IMR-90 (cell line): ENCODE results near the gene BRSK1. TPM values are rescaled to one million over a fixed set of nuclear protein-coding genes. Genes with fewer than 3 reads are reported as not detected.

Source experiments
- ATAC-seq: fragments of 200-7000 bp; cut with Tn5 transposase; 2 replicates; pipeline ENCODE4 v1.9.1; 2020; ENCODE audit warnings: low read depth, mild to moderate bottlenecking, moderate library complexity
- BruUV-seq: library from RNA; stranded (reverse); fragments of 400-500 nt; replicated peaks from 2 replicates; lab custom pipeline; 2021; lab: Mats Ljungman, UMichigan
- CTCF ChIA-PET: fragments of 300-600 bp; formaldehyde crosslinking; extraction: SDS; loops from one replicate; lab custom pipeline; 2021; ENCODE audit warnings: antibody characterized with exemption; lab: Yijun Ruan, JAX
- POLR2A ChIA-PET: fragments of 300-600 bp; sonication (Branson Sonifier 250); formaldehyde crosslinking; loops from one replicate; lab custom pipeline; 2022; ENCODE audit warnings: antibody characterized with exemption; ENCODE audit not compliant: unreplicated experiment; lab: Charles Lee
- DNase-seq: peaks from one replicate; pipeline ENCODE4 v3.0.0; 2013
- H2AFZ ChIP-seq: replicated peaks from 2 replicates; pipeline ENCODE3; 2013; ENCODE audit warnings: low read length, mild to moderate bottlenecking; ENCODE audit not compliant: poor library complexity
- H2AK5ac ChIP-seq: 2 replicates; pipeline ENCODE4 v1.6.1; 2013; ENCODE audit warnings: low read depth, low read length, inconsistent platforms
- H2AK9ac ChIP-seq: replicated peaks from 2 replicates; pipeline ENCODE3; 2013; ENCODE audit warnings: mild to moderate bottlenecking, low read depth, low read length, moderate library complexity; ENCODE audit not compliant: poor library complexity
- H2BK120ac ChIP-seq: 2 replicates; pipeline ENCODE4 v1.6.1; 2013; ENCODE audit warnings: low read depth, low read length, inconsistent platforms
- H2BK15ac ChIP-seq: 3 replicates; pipeline ENCODE4 v1.6.1; 2013; ENCODE audit warnings: low read depth, low read length, inconsistent platforms
- H2BK20ac ChIP-seq: 2 replicates; pipeline ENCODE4 v1.6.1; 2013; ENCODE audit warnings: low read depth, mild to moderate bottlenecking, inconsistent platforms, low read length, moderate library complexity
- H2BK5ac ChIP-seq: 2 replicates; pipeline ENCODE4 v1.6.1; 2013; ENCODE audit warnings: mild to moderate bottlenecking, low read depth, low read length, inconsistent platforms; ENCODE audit not compliant: poor library complexity, severe bottlenecking
- H3K14ac ChIP-seq: replicated peaks from 2 replicates; pipeline ENCODE4 v1.6.1; 2013; ENCODE audit warnings: low read depth, low read length, inconsistent platforms
- H3K18ac ChIP-seq: 2 replicates; pipeline ENCODE4 v1.6.1; 2013; ENCODE audit warnings: low read depth, low read length, control low read depth
- H3K23ac ChIP-seq: 2 replicates; pipeline ENCODE4 v1.6.1; 2013; ENCODE audit warnings: low read depth, low read length, inconsistent platforms
- H3K27ac ChIP-seq: 2 replicates; pipeline ENCODE4 v1.5.1; 2013; ENCODE audit warnings: mild to moderate bottlenecking, control low read depth, low read length; ENCODE audit not compliant: insufficient read depth
- H3K27me3 ChIP-seq: 2 replicates; pipeline ENCODE4 v1.6.1; 2013; ENCODE audit warnings: low read length; ENCODE audit not compliant: control insufficient read depth, insufficient read depth
- H3K36me3 ChIP-seq: 2 replicates; pipeline ENCODE4 v1.6.1; 2013; ENCODE audit warnings: low read length, mixed read lengths; ENCODE audit not compliant: control insufficient read depth, insufficient read depth
- H3K4ac ChIP-seq: 2 replicates; pipeline ENCODE4 v1.6.1; 2013; ENCODE audit warnings: low read depth, low read length, inconsistent platforms
- H3K4me1 ChIP-seq: 2 replicates; pipeline ENCODE4 v1.6.1; 2013; ENCODE audit warnings: low read length, mixed read lengths; ENCODE audit not compliant: control insufficient read depth, insufficient read depth
- H3K4me2 ChIP-seq: 2 replicates; pipeline ENCODE4 v1.6.1; 2013; ENCODE audit warnings: low read depth, mild to moderate bottlenecking, control low read depth, low read length, moderate library complexity
- H3K4me3 ChIP-seq: 2 replicates; pipeline ENCODE4 v1.5.1; 2013; ENCODE audit warnings: low read depth, mild to moderate bottlenecking, control low read depth, low read length, moderate library complexity; ENCODE audit not compliant: insufficient read depth
- H3K56ac ChIP-seq: 2 replicates; pipeline ENCODE4 v1.6.1; 2013; ENCODE audit warnings: low read length, inconsistent platforms; ENCODE audit not compliant: insufficient read depth; ENCODE audit errors: extremely low read depth
- H3K79me1 ChIP-seq, 2 experiments: 2 replicates each; pipeline ENCODE4 v1.6.1; 2013; ENCODE audit warnings: low read length in 2 of 2, inconsistent platforms in 1 of 2, low read depth in 1 of 2
- H3K9ac ChIP-seq: 2 replicates; pipeline ENCODE4 v1.6.1; 2013; ENCODE audit warnings: low read depth, low read length, control low read depth
- H3K9me1 ChIP-seq: 2 replicates; pipeline ENCODE4 v1.6.1; 2013; ENCODE audit warnings: low read length, inconsistent platforms; ENCODE audit not compliant: insufficient read depth
- H3K9me3 ChIP-seq: 2 replicates; pipeline ENCODE4 v1.6.1; 2013; ENCODE audit warnings: low read length; ENCODE audit not compliant: control insufficient read depth, insufficient read depth
- H4K20me1 ChIP-seq: 2 replicates; pipeline ENCODE4 v1.6.1; 2013; ENCODE audit warnings: low read length, inconsistent platforms; ENCODE audit not compliant: insufficient read depth
- H4K5ac ChIP-seq: 2 replicates; pipeline ENCODE4 v1.6.1; 2013; ENCODE audit warnings: mild to moderate bottlenecking, low read depth, low read length, control low read depth
- H4K8ac ChIP-seq, 2 experiments: 2 replicates each; pipeline ENCODE4 v1.6.1; 2013; ENCODE audit warnings: low read depth in 2 of 2, low read length in 2 of 2, control low read depth in 1 of 2, inconsistent platforms in 1 of 2
- H4K91ac ChIP-seq: 2 replicates; pipeline ENCODE4 v1.6.1; 2013; ENCODE audit warnings: low read depth, low read length, inconsistent platforms; ENCODE audit not compliant: insufficient read depth
- CEBPB ChIP-seq: IDR thresholded peaks from 2 replicates; pipeline ENCODE4 v1.6.1; 2012; ENCODE audit warnings: low read depth, low read length, improper control_type of control experiment
- CTCF ChIP-seq: conservative IDR thresholded peaks from 2 replicates; pipeline ENCODE4 v1.5.1; 2012; ENCODE audit warnings: mild to moderate bottlenecking, low read depth, low read length, improper control_type of control experiment
- ELK1 ChIP-seq: fragments of 150-350 bp; IDR thresholded peaks from 2 replicates; pipeline ENCODE4 v1.6.1; 2016; ENCODE audit warnings: low read depth, mild to moderate bottlenecking, low read length, moderate library complexity, borderline replicate concordance
- FOS ChIP-seq: fragments of 150-350 bp; IDR thresholded peaks from 2 replicates; pipeline ENCODE4 v1.6.1; 2016; ENCODE audit warnings: low read depth, low read length
- MAFK ChIP-seq: IDR thresholded peaks from 2 replicates; pipeline ENCODE4 v1.6.1; 2012; ENCODE audit warnings: low read depth, low read length, improper control_type of control experiment
- MAZ ChIP-seq: IDR thresholded peaks from 2 replicates; pipeline ENCODE4 v1.6.1; 2012; ENCODE audit warnings: low read depth, mild to moderate bottlenecking, low read length, improper control_type of control experiment, moderate library complexity, borderline replicate concordance
- NFE2L2 ChIP-seq: fragments of 150-350 bp; IDR thresholded peaks from 2 replicates; pipeline ENCODE4 v1.6.1; 2016; ENCODE audit warnings: low read depth, mild to moderate bottlenecking, low read length
- POLR2A ChIP-seq: IDR thresholded peaks from 2 replicates; pipeline ENCODE4 v1.6.1; 2012; ENCODE audit warnings: mild to moderate bottlenecking, low read depth, low read length
- RAD21 ChIP-seq: IDR thresholded peaks from 2 replicates; pipeline ENCODE4 v1.6.1; 2012; ENCODE audit warnings: low read length, improper control_type of control experiment
- RCOR1 ChIP-seq: IDR thresholded peaks from 2 replicates; pipeline ENCODE4 v1.6.1; 2012; ENCODE audit warnings: mild to moderate bottlenecking, low read length, improper control_type of control experiment; ENCODE audit not compliant: insufficient replicate concordance
- SMC3 ChIP-seq: fragments of 150-350 bp; IDR thresholded peaks from 2 replicates; pipeline ENCODE4 v1.6.1; 2016; ENCODE audit warnings: low read depth, mild to moderate bottlenecking, antibody characterized with exemption, low read length, moderate library complexity
- USF2 ChIP-seq: fragments of 150-350 bp; IDR thresholded peaks from 2 replicates; pipeline ENCODE4 v1.6.1; 2017; ENCODE audit warnings: mild to moderate bottlenecking, antibody characterized with exemption, low read length, low read depth
- WGBS, 2 experiments: methylation state at CpG; one replicate each; pipeline versions ENCODE4 v1.1.5 to v1.1.7; 2013; ENCODE audit warnings: missing lambda C conversion rate in 2 of 2; ENCODE audit not compliant: insufficient read length in 1 of 2; ENCODE audit errors: extremely low coverage in 2 of 2; 5-methylcytosine and 5-hydroxymethylcytosine counted together
- dilution Hi-C: fragments of 300-500 bp; cut with HindIII; formaldehyde crosslinking; loops from one replicate; pipeline ENCODE4 v1.14.3; 2018; ENCODE audit warnings: low sequenced_read_pairs; ENCODE audit not compliant: unreplicated experiment
- in situ Hi-C: fragments of 300-500 bp; cut with MboI; formaldehyde crosslinking; loops from 3 replicates; pipeline ENCODE4 v1.14.3; 2019; ENCODE audit warnings: low sequenced_read_pairs, inconsistent platforms, mixed read lengths
- intact Hi-C: fragments of 100-400 bp; cut with micrococcal nuclease; formaldehyde crosslinking; loops from 2 replicates; pipeline ENCODE4 v1.10.0; 2022
- polyA plus RNA-seq, 3 experiments: library from polyadenylated mRNA; depleted of rRNA; stranded (reverse); fragments of >200 nt; gene quantifications; 2 replicates each; pipeline ENCODE4 v1.2.3, GENCODE V29; 2012; ENCODE audit warnings: low replicate concordance in 1 of 3
- total RNA-seq: library from RNA; depleted of rRNA; stranded (reverse); fragments of >200 nt; gene quantifications from 2 replicates; pipeline ENCODE4 v1.2.3, GENCODE V29; 2012

The BRSK1 gene
- total and polyA plus RNA-seq, 2 of the 4 experiments (the other 2 are of a cell fraction): 2.5 to 22.3 TPM

- Histone ChIP-seq H2BK20ac (no peak overlapping the region), H3K4ac (no peak overlapping the region), H3K23ac (no peak overlapping the region), H3K18ac (no peak overlapping the region), H3K9ac (no peak overlapping the region), H3K4me1 (peaks cover 5% of the 10 kb centered on the region; the same call in 1 of the 2 replicates), H3K4me3 (no peak overlapping the region), H3K4me2 (no peak overlapping the region), H2BK5ac (no peak overlapping the region), H4K8ac (no peak overlapping the region), H3K9me1 (no peaks in the 10 kb centered on the region), H4K5ac (no peak overlapping the region), H3K27ac (no peak overlapping the region), H4K91ac (no peak overlapping the region), H3K79me1 (no peaks in the 10 kb centered on the region), H2BK15ac (no peak overlapping the region), H3K9me3 (no peaks in the 10 kb centered on the region), H3K14ac (no peak overlapping the region), H3K36me3 (no peaks in the 10 kb centered on the region), H2AK5ac (no peak overlapping the region), H3K27me3 (peaks cover 43% of the 10 kb centered on the region), H2AK9ac (no peak overlapping the region), H2AFZ (no peak overlapping the region), H2BK120ac (no peak overlapping the region), H3K56ac (no peak overlapping the region), H4K20me1 (peaks cover 7% of the 10 kb centered on the region; the same call in 1 of the 2 replicates)
- TF ChIP-seq USF2 (no peak), FOS (no peak), CEBPB (no peak), MAZ (no peak), MAFK (no peak), RCOR1 (no peak), CTCF (no peak), RAD21 (no peak), ELK1 (no peak), NFE2L2 (no peak), POLR2A (no peak), SMC3 (no peak)
- no TSS peak for BruUV-seq
- in situ Hi-C loops: no loop called here
- ATAC-seq (no peak), DNase-seq (no peak)
- ChIA-PET POLR2A (no interaction called here), CTCF (no interaction called here)
- dilution Hi-C loops: no loop called here
- 70% methylated on average over 19 of the region's 25 CpGs; no CpG with 5 or more reads in 1 of the 2 experiments for WGBS, 2 experiments
- intact Hi-C loops: no loop called here
These were observed 68.8 kb downstream of the BRSK1 start for GRCh38 chr19:55352549-55353145.
